Measurements from ENCODE around the gene SLC35F1. TPM values are rescaled to one million over a fixed set of nuclear protein-coding genes. Genes with fewer than 3 reads are reported as not detected.

The SLC35F1 gene
- total RNA-seq, 5 donors from 2014 or later (not counting 1 experiment from before 2014, with no cell fraction given), result not detected

DNA sequence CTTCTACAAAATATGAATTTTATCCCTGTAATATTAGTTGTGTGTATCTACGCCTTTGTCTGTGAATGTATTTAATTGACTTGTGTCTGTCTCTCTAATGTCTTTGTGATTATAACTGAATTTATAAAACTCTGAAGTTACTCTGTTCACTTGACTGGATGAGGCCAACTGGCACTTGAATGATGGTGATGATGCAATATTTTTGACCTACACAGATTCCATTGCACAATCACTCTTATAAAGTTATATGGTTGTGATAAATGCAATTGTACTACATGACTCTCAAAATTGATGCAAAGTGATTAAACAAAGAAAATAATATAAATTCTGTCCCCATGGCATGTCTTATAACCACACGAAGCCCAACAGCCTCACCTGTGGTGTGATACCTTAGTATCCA, 353.8 kb downstream of the SLC35F1 start:
- Histone ChIP-seq H3K27me3 (replicated peaks in 1 of 2; ENCODE audit: control insufficient read depth in 2 of 2, extremely low read depth in 1 of 2, insufficient read depth in 2 of 2, low read length in 1 of 2) (no peaks in the 10 kb centered on the region), H3K4me1 (ENCODE audit: control insufficient read depth in 1 of 2, extremely low read depth in 1 of 2, insufficient read depth in 2 of 2, low read length in 2 of 2) (no peaks in the 10 kb centered on the region), H3K4me3 (ENCODE audit: control insufficient read depth in 1 of 2, extremely low read depth in 1 of 2, low read length in 1 of 2) (no peak overlapping the region), H3K9me3 (no peaks in the 10 kb centered on the region), H3K36me3 (ENCODE audit: control insufficient read depth in 2 of 2, extremely low read depth in 1 of 2, insufficient read depth in 1 of 2, low read length in 1 of 2) (no peaks in the 10 kb centered on the region), H3K27ac (ENCODE audit: low read length) (no peak overlapping the region)
- no peak for ATAC-seq (replicated peaks in 1 of 4)
- CTCF ChIA-PET, result no interaction called here
- POLR2A ChIA-PET, result no interaction called here
- Mint-ChIP-seq H3K27me3 (peaks cover 0 to 5% of the 10 kb centered on the region in 2 donors), H3K36me3 (peaks cover 6% of the 10 kb centered on the region), H3K4me3 (no peak overlapping the region), H3K27ac (no peak overlapping the region), H3K9me3 (peaks cover 4 to 7% (median 7%) of the 10 kb centered on the region in 3 donors), H3K4me1 (no peaks in the 10 kb centered on the region)
- DNase-seq, result no peak
- WGBS (ENCODE audit: insufficient coverage), result 67% methylated on average over 1 of the region's 2 CpGs

DNA sequence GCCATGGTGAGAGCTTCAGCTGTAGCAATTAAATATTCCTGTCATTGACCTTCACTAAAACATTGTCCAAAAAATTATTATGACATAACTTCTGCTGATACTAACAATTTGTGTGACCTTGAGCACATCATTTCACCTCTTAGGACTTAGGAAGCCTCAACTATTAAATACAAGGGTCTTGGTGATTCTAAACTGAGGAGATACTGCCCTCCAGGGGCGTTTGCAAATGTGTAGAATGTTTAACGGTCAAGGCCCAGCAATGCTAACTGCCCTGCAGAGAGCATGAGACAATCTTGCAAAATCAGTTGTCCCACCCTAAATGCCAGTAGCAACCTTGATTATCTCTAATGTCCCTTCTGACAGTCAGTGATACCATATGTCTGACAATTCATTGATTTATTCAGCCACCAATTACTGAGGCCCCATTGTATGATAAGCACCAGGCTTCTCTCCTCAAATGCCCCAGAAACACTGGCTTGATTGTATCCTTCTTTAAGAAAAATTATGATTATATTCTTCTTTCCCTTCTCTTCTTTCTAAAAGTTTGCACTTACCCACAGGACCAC, 356.9 kb downstream of the SLC35F1 start:
- Histone ChIP-seq H3K4me1 (ENCODE audit: control insufficient read depth in 1 of 2, extremely low read depth in 1 of 2, insufficient read depth in 2 of 2, low read length in 2 of 2) (no peaks in the 10 kb centered on the region), H3K9me3 (no peaks in the 10 kb centered on the region), H3K27ac (ENCODE audit: low read length) (no peak overlapping the region), H3K36me3 (ENCODE audit: control insufficient read depth in 2 of 2, extremely low read depth in 1 of 2, insufficient read depth in 1 of 2, low read length in 1 of 2) (no peaks in the 10 kb centered on the region), H3K4me3 (ENCODE audit: control insufficient read depth in 1 of 2, extremely low read depth in 1 of 2, low read length in 1 of 2) (no peak overlapping the region), H3K27me3 (replicated peaks in 1 of 2; ENCODE audit: control insufficient read depth in 2 of 2, extremely low read depth in 1 of 2, insufficient read depth in 2 of 2, low read length in 1 of 2) (no peaks in the 10 kb centered on the region)
- ChIA-PET CTCF (no interaction called here), POLR2A (no interaction called here)
- WGBS (ENCODE audit: insufficient coverage), result no CpG with 5 or more reads among the region's 2 CpGs
- Mint-ChIP-seq H3K4me1 (no peaks in the 10 kb centered on the region), H3K27ac (no peak overlapping the region), H3K4me3 (no peak overlapping the region), H3K36me3 (peaks cover 8% of the 10 kb centered on the region), H3K9me3 (peaks cover 4 to 10% (median 8%) of the 10 kb centered on the region in 3 donors), H3K27me3 (no peaks in the 10 kb centered on the region)
- DNase-seq, result no peak
- no peak for ATAC-seq (replicated peaks in 1 of 4)

DNA sequence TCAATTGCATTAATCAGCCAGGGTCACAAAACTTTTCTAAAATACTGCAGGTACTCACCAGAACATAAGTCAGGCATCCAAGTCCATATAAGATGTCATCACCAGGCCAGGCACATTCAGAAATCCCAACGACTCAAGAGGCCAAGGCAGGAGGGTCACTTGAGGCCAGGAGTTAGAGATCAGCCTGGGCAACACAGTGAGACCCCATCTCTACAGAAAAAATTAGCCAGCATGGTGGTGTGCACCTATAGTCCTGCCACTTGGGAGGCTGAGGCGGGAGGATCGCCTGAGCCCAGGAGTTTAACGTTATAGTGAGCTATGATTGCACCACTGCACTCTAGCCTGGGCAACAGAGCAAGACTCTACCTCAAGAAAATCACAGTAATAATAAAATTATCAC, 362.6 kb downstream of the SLC35F1 start:
- no peak overlapping the region for H3K27ac Mint-ChIP-seq
- Histone ChIP-seq H3K9me3 (no peaks in the 10 kb centered on the region), H3K27me3 (replicated peaks in 1 of 2; ENCODE audit: control insufficient read depth in 2 of 2, extremely low read depth in 1 of 2, insufficient read depth in 2 of 2, low read length in 1 of 2) (no peaks in the 10 kb centered on the region), H3K27ac (ENCODE audit: low read length) (no peak overlapping the region), H3K4me1 (ENCODE audit: control insufficient read depth in 1 of 2, extremely low read depth in 1 of 2, insufficient read depth in 2 of 2, low read length in 2 of 2) (no peaks in the 10 kb centered on the region), H3K4me3 (ENCODE audit: control insufficient read depth in 1 of 2, extremely low read depth in 1 of 2, low read length in 1 of 2) (no peak overlapping the region), H3K36me3 (ENCODE audit: control insufficient read depth in 2 of 2, extremely low read depth in 1 of 2, insufficient read depth in 1 of 2, low read length in 1 of 2) (no peaks in the 10 kb centered on the region)
- 70% methylated on average over 2 of the region's 4 CpGs for WGBS (ENCODE audit: insufficient coverage)
- H3K4me3 Mint-ChIP-seq, result no peak overlapping the region
- peaks cover 5 to 6% (median 6%) of the 10 kb centered on the region in 3 donors for H3K4me1 Mint-ChIP-seq
- peaks cover 4 to 10% (median 8%) of the 10 kb centered on the region in 3 donors for H3K9me3 Mint-ChIP-seq
- ATAC-seq (replicated peaks in 1 of 4) (no peak), DNase-seq (no peak)
- CTCF ChIA-PET, result no interaction called here
- peaks cover 2 to 5% of the 10 kb centered on the region in 2 donors for H3K27me3 Mint-ChIP-seq
- peaks cover 8% of the 10 kb centered on the region for H3K36me3 Mint-ChIP-seq
- POLR2A ChIA-PET, result no interaction called here

DNA sequence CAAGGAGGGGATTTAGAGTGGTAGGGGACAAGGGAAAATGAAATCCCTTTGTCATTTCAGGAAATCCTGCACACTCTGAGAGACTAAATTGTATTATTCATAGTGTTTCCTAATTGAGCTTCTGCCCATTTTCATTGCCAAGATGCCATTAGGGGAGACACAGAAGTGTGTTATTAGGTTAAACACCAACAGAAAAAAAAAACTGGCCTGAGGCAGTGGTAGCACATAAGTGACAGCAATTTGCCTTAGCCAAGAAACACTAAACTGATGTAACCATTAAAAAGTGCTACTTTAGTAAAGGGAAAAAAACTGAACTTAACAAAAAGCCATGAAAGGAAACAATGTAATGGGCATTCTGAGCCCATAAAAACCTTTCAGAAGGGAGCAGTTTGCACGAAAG, 370.6 kb downstream of the SLC35F1 start:
- Mint-ChIP-seq H3K4me1 (peaks cover 5 to 6% (median 6%) of the 10 kb centered on the region in 3 donors), H3K27me3 (peaks cover 12 to 13% of the 10 kb centered on the region in 2 donors), H3K4me3 (no peak overlapping the region), H3K27ac (no peak overlapping the region), H3K36me3 (no peaks in the 10 kb centered on the region), H3K9me3 (no peaks in the 10 kb centered on the region)
- POLR2A ChIA-PET, result interaction anchor here in 1 of 2 donors (0.6 kb wide), 1 partner anchor 494 kb away, joined by 9 read pairs; no protein-coding TSS in a partner anchor
- H3K27ac ChIP-seq (ENCODE audit: low read length), result no peak overlapping the region
- H3K27me3 ChIP-seq (replicated peaks in 1 of 2; ENCODE audit: control insufficient read depth in 2 of 2, extremely low read depth in 1 of 2, insufficient read depth in 2 of 2, low read length in 1 of 2), result no peaks in the 10 kb centered on the region
- no peak overlapping the region for H3K4me3 ChIP-seq (ENCODE audit: control insufficient read depth in 1 of 2, extremely low read depth in 1 of 2, low read length in 1 of 2)
- no peaks in the 10 kb centered on the region for H3K9me3 ChIP-seq
- ATAC-seq (replicated peaks in 1 of 4) (no peak), DNase-seq (no peak)
- H3K36me3 ChIP-seq (ENCODE audit: control insufficient read depth in 2 of 2, extremely low read depth in 1 of 2, insufficient read depth in 1 of 2, low read length in 1 of 2), result no peaks in the 10 kb centered on the region
- no peaks in the 10 kb centered on the region for H3K4me1 ChIP-seq (ENCODE audit: control insufficient read depth in 1 of 2, extremely low read depth in 1 of 2, insufficient read depth in 2 of 2, low read length in 2 of 2)
- WGBS (ENCODE audit: insufficient coverage), result no CpG with 5 or more reads among the region's 1 CpG
- CTCF ChIA-PET, result interaction anchor here in 1 of 2 donors (0.5 to 0.6 kb wide), 2 partner anchors 461 to 646 kb away, joined by 3 to 8 read pairs; no protein-coding TSS in a partner anchor

DNA sequence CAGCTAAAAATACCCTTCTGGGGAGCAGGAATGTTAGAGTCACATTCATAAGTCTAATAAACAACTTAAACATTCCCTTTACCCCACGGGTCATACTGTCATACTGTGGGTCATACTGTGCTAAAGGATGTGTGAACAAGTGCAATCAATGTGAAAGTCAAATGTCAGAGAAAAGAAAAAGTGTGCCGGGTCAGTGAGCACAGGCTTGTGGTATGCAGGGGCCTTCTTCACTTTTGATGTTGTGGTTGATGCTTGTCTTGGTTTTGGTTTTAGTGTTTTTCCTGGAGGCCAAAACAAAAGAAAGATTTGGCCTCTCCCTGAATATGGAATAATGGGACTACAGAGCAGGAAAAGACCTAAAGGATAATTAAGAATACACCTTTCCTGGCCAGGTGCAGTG, 373.1 kb downstream of the SLC35F1 start:
- ATAC-seq (replicated peaks in 1 of 4) (no peak), DNase-seq (no peak)
- Mint-ChIP-seq H3K4me1 (peaks cover 0 to 2% (median 0%) of the 10 kb centered on the region in 3 donors), H3K36me3 (no peaks in the 10 kb centered on the region), H3K4me3 (no peak overlapping the region), H3K27me3 (peaks cover 11 to 14% of the 10 kb centered on the region in 2 donors), H3K9me3 (no peaks in the 10 kb centered on the region), H3K27ac (no peak overlapping the region)
- CTCF ChIA-PET, result interaction anchor here in 1 of 2 donors (0.7 kb wide), 1 partner anchor 251 kb away, joined by 3 read pairs; no protein-coding TSS in a partner anchor
- POLR2A ChIA-PET, result interaction anchor here in 1 of 2 donors (0.5 kb wide), 1 partner anchor 460 kb away, joined by 5 read pairs; no protein-coding TSS in a partner anchor
- Histone ChIP-seq H3K27ac (ENCODE audit: low read length) (no peak overlapping the region), H3K27me3 (replicated peaks in 1 of 2; ENCODE audit: control insufficient read depth in 2 of 2, extremely low read depth in 1 of 2, insufficient read depth in 2 of 2, low read length in 1 of 2) (no peaks in the 10 kb centered on the region), H3K4me1 (ENCODE audit: control insufficient read depth in 1 of 2, extremely low read depth in 1 of 2, insufficient read depth in 2 of 2, low read length in 2 of 2) (no peaks in the 10 kb centered on the region), H3K36me3 (ENCODE audit: control insufficient read depth in 2 of 2, extremely low read depth in 1 of 2, insufficient read depth in 1 of 2, low read length in 1 of 2) (no peaks in the 10 kb centered on the region), H3K9me3 (no peaks in the 10 kb centered on the region), H3K4me3 (ENCODE audit: control insufficient read depth in 1 of 2, extremely low read depth in 1 of 2, low read length in 1 of 2) (no peak overlapping the region)
- WGBS (ENCODE audit: insufficient coverage), result no CpG with 5 or more reads among the region's 2 CpGs

DNA sequence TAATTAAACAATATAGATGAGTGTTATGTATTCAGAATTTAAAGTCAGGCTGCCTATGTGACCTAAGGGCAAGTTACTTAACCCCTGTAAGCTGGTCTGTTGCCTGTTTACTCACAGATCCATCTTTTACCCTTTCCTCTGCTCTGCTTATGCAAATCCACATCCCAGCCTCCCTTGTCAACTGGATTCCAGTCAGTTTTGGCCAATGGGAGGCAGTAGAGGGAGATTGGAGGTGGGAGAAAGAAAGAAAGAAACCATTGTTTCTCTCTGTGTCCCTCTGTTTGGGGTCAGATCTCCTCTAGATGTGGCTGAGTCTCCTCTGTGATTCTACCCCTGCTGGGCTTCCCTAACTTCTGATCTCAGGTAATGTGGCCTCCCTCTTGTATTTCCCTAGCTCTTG, 374.2 kb downstream of the SLC35F1 start:
- POLR2A ChIA-PET, result interaction anchor here in 1 of 2 donors (0.6 kb wide), 1 partner anchor 286 kb away, joined by 3 read pairs; no protein-coding TSS in a partner anchor
- Mint-ChIP-seq H3K9me3 (no peaks in the 10 kb centered on the region), H3K4me3 (no peak overlapping the region), H3K4me1 (peaks cover 0 to 2% (median 0%) of the 10 kb centered on the region in 3 donors), H3K27me3 (peaks cover 9 to 11% of the 10 kb centered on the region in 2 donors), H3K27ac (no peak overlapping the region), H3K36me3 (no peaks in the 10 kb centered on the region)
- H3K27ac ChIP-seq (ENCODE audit: low read length), result no peak overlapping the region
- no peak overlapping the region for H3K4me3 ChIP-seq (ENCODE audit: control insufficient read depth in 1 of 2, extremely low read depth in 1 of 2, low read length in 1 of 2)
- H3K27me3 ChIP-seq (replicated peaks in 1 of 2; ENCODE audit: control insufficient read depth in 2 of 2, extremely low read depth in 1 of 2, insufficient read depth in 2 of 2, low read length in 1 of 2), result no peaks in the 10 kb centered on the region
- ATAC-seq (replicated peaks in 1 of 4), result no peak
- H3K4me1 ChIP-seq (ENCODE audit: control insufficient read depth in 1 of 2, extremely low read depth in 1 of 2, insufficient read depth in 2 of 2, low read length in 2 of 2), result no peaks in the 10 kb centered on the region
- H3K36me3 ChIP-seq (ENCODE audit: control insufficient read depth in 2 of 2, extremely low read depth in 1 of 2, insufficient read depth in 1 of 2, low read length in 1 of 2), result no peaks in the 10 kb centered on the region
- no peak for DNase-seq
- H3K9me3 ChIP-seq, result no peaks in the 10 kb centered on the region
- CTCF ChIA-PET, result interaction anchor here in 1 of 2 donors (1.0 kb wide), 1 partner anchor 12 kb away, joined by 3 read pairs; no protein-coding TSS in a partner anchor
